ENCODE measurements around the gene NPAS2. TPM values are rescaled to one million over a fixed set of nuclear protein-coding genes. Genes with fewer than 3 reads are reported as not detected.

Gene NPAS2
- polyA plus RNA-seq, 1 donor (not counting 4 experiments of a cell fraction or from before 2014, with no cell fraction given), result 17.7 TPM

- no peak overlapping the region for H3K4me3 ChIP-seq (ENCODE audit: control insufficient read depth in 2 of 3, extremely low read depth in 1 of 3, insufficient read depth in 2 of 3, low read depth in 1 of 3, low read length in 3 of 3)
- no peaks in the 10 kb centered on the region for H4K20me1 ChIP-seq (ENCODE audit: control insufficient read depth, extremely low read depth, insufficient read depth, low read length)
- no peaks in the 10 kb centered on the region for H3K9me3 ChIP-seq (ENCODE audit: control insufficient read depth, low read depth, low read length)
- H3K36me3 ChIP-seq (ENCODE audit: control insufficient read depth in 2 of 2, extremely low read depth in 1 of 2, insufficient read depth in 2 of 2, low read length in 2 of 2), result no peaks in the 10 kb centered on the region
- H3K27me3 ChIP-seq (ENCODE audit: control insufficient read depth, extremely low read depth, insufficient read depth, low read length), result no peaks in the 10 kb centered on the region
- no peak overlapping the region for H3K4me2 ChIP-seq (ENCODE audit: control insufficient read depth, extremely low read depth, insufficient read depth, low read depth, low read length)
- H3K9ac ChIP-seq (ENCODE audit: control insufficient read depth, extremely low read depth, insufficient read depth, low read length), result no peak overlapping the region
- H2AFZ ChIP-seq (ENCODE audit: control insufficient read depth, low read length), result no peak overlapping the region
- H3K27ac ChIP-seq (ENCODE audit: control insufficient read depth, insufficient read depth, low read length), result no peak overlapping the region
- H3K79me2 ChIP-seq (ENCODE audit: control insufficient read depth, insufficient read depth, low read length), result no peaks in the 10 kb centered on the region
- TF ChIP-seq CTCF (optimal IDR thresholded peaks at IDR 0.05 in 1 of 3, IDR thresholded peaks at IDR 0.05 in 1 of 3, conservative IDR thresholded peaks at IDR 0.05 in 1 of 3; ENCODE audit: extremely low read depth in 1 of 3, insufficient read depth in 2 of 3, low read length in 3 of 3) (no peak), EZH2 (IDR thresholded peaks at IDR 0.05; ENCODE audit: low read length) (no peak)
- peaks cover 9% of the 10 kb centered on the region for H3K4me1 ChIP-seq (ENCODE audit: control insufficient read depth, extremely low read depth, insufficient read depth, low read length)
- no peak for FAIRE-seq
- dilution Hi-C loops (cut with MboI; ENCODE audit: extremely low pct_ligation_motif_present, low sequenced_read_pairs), result no loop called here
- no peak for DNase-seq (ENCODE audit: low read depth, low spot score)
- no peaks in the 10 kb centered on the region for H3K9me1 ChIP-seq (ENCODE audit: control insufficient read depth, extremely low read depth, insufficient read depth, low read length)
Observed at GRCh38 chr2:100808582-100808981, 11.4 kb upstream of the NPAS2 start.

- H3K4me2 ChIP-seq (ENCODE audit: control insufficient read depth, extremely low read depth, insufficient read depth, low read depth, low read length), result no peak overlapping the region
- H3K27me3 ChIP-seq (ENCODE audit: control insufficient read depth, extremely low read depth, insufficient read depth, low read length), result no peaks in the 10 kb centered on the region
- DNase-seq (ENCODE audit: low read depth, low spot score), result no peak
- dilution Hi-C loops (cut with MboI; ENCODE audit: extremely low pct_ligation_motif_present, low sequenced_read_pairs), result no loop called here
- peaks cover 9% of the 10 kb centered on the region for H3K4me1 ChIP-seq (ENCODE audit: control insufficient read depth, extremely low read depth, insufficient read depth, low read length)
- H3K9me1 ChIP-seq (ENCODE audit: control insufficient read depth, extremely low read depth, insufficient read depth, low read length), result no peaks in the 10 kb centered on the region
- no peaks in the 10 kb centered on the region for H3K9me3 ChIP-seq (ENCODE audit: control insufficient read depth, low read depth, low read length)
- H3K27ac ChIP-seq (ENCODE audit: control insufficient read depth, insufficient read depth, low read length), result no peak overlapping the region
- H3K4me3 ChIP-seq (ENCODE audit: control insufficient read depth in 2 of 3, extremely low read depth in 1 of 3, insufficient read depth in 2 of 3, low read depth in 1 of 3, low read length in 3 of 3), result no peak overlapping the region
- no peak overlapping the region for H3K9ac ChIP-seq (ENCODE audit: control insufficient read depth, extremely low read depth, insufficient read depth, low read length)
- H4K20me1 ChIP-seq (ENCODE audit: control insufficient read depth, extremely low read depth, insufficient read depth, low read length), result no peaks in the 10 kb centered on the region
- no peaks in the 10 kb centered on the region for H3K79me2 ChIP-seq (ENCODE audit: control insufficient read depth, insufficient read depth, low read length)
- FAIRE-seq, result no peak
- TF ChIP-seq EZH2 (IDR thresholded peaks at IDR 0.05; ENCODE audit: low read length), result no peak
- no peak for TF ChIP-seq CTCF (optimal IDR thresholded peaks at IDR 0.05 in 1 of 3, IDR thresholded peaks at IDR 0.05 in 1 of 3, conservative IDR thresholded peaks at IDR 0.05 in 1 of 3; ENCODE audit: extremely low read depth in 1 of 3, insufficient read depth in 2 of 3, low read length in 3 of 3)
- no peak overlapping the region for H2AFZ ChIP-seq (ENCODE audit: control insufficient read depth, low read length)
- no peaks in the 10 kb centered on the region for H3K36me3 ChIP-seq (ENCODE audit: control insufficient read depth in 2 of 2, extremely low read depth in 1 of 2, insufficient read depth in 2 of 2, low read length in 2 of 2)
Observed at GRCh38 chr2:100809506-100809905, 10.4 kb upstream of the NPAS2 start.

Measured in keratinocyte (primary cell).